Peyer's patch (tissue), 4 donors: Measurements from ENCODE around the gene ATP6V0A1.
"Not testable (repeated sequence)": the region's sequence is repeated elsewhere in the genome, so short reads cannot be mapped to it uniquely, and the experiment has no call there.

ENCODE experiments used
- POLR2A ChIP-seq, 2 donors: fragments of 450-650 bp; IDR thresholded peaks; one replicate each; pipeline ENCODE4 v1.5.1; 2017; ENCODE audit warnings: antibody characterized with exemption in 2 of 2, mild to moderate bottlenecking in 2 of 2, moderate library complexity in 2 of 2
- TF ChIP-seq, protein P1 (sequence below), 6 experiments: fragments of 450-650 bp in 4 of 6; fragments of 200-600 bp in 2 of 6; sonication (generic) in 1 of 6; IDR thresholded peaks; one replicate each; pipeline ENCODE4 v1.5.1; 2017 to 2019; ENCODE audit warnings: antibody characterized with exemption in 6 of 6, mild to moderate bottlenecking in 3 of 6, moderate library complexity in 1 of 6

DNA sequence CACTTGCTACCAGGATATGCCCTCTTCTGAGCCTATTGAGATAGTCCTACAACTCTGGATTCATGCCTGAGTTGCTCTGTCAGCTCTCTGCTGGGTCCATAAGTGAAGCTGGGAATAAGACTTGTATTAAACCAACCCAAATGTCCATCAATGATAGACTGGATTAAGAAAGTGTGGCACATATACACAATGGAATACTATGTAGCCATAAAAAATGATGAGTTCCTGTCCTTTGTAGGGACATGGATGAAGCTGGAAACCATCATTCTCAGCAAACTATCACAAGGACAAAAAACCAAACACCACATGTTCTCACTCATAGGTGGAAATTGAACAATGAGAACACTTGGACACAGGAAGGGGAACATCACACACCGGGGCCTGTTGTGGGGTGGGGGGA, 19.1 kb downstream of the ATP6V0A1 start:
- TF ChIP-seq, protein P1, sequence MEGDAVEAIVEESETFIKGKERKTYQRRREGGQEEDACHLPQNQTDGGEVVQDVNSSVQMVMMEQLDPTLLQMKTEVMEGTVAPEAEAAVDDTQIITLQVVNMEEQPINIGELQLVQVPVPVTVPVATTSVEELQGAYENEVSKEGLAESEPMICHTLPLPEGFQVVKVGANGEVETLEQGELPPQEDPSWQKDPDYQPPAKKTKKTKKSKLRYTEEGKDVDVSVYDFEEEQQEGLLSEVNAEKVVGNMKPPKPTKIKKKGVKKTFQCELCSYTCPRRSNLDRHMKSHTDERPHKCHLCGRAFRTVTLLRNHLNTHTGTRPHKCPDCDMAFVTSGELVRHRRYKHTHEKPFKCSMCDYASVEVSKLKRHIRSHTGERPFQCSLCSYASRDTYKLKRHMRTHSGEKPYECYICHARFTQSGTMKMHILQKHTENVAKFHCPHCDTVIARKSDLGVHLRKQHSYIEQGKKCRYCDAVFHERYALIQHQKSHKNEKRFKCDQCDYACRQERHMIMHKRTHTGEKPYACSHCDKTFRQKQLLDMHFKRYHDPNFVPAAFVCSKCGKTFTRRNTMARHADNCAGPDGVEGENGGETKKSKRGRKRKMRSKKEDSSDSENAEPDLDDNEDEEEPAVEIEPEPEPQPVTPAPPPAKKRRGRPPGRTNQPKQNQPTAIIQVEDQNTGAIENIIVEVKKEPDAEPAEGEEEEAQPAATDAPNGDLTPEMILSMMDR (IDR thresholded peaks at IDR 0.05), result not testable (repeated sequence)
- TF ChIP-seq POLR2A (IDR thresholded peaks at IDR 0.05), result not testable (repeated sequence)
